Measurements from ENCODE around the gene MTFR1L. TPM values are rescaled to one million over a fixed set of nuclear protein-coding genes. Genes with fewer than 3 reads are reported as not detected.

The MTFR1L gene
- total RNA-seq, 2 donors from 2014 or later, result 154 to 303 TPM

GRCh38 chr1:25831569-25832196 lies 11.9 kb downstream of the MTFR1L start:
- H3K4me3 ChIP-seq, result no peak overlapping the region
- DNase-seq (ENCODE audit: low spot score), result no peak
- no peak for TF ChIP-seq CTCF (IDR thresholded peaks at IDR 0.05)
- H3K4me1 ChIP-seq, result peaks cover 0 to 17% of the 10 kb centered on the region in 2 donors
- H3K27ac ChIP-seq, result no peak overlapping the region
- peaks cover 76% of the 10 kb centered on the region for H3K36me3 ChIP-seq
- H3K27me3 ChIP-seq, result no peaks in the 10 kb centered on the region
- no peaks in the 10 kb centered on the region for H3K9me3 ChIP-seq

GRCh38 chr1:25832336-25833037 lies 12.7 kb downstream of the MTFR1L start:
- H3K36me3 ChIP-seq, result peaks cover 68% of the 10 kb centered on the region
- peaks cover 0 to 17% of the 10 kb centered on the region in 2 donors for H3K4me1 ChIP-seq
- TF ChIP-seq CTCF (IDR thresholded peaks at IDR 0.05), result no peak
- no peak for DNase-seq (ENCODE audit: low spot score)
- H3K4me3 ChIP-seq, result no peak overlapping the region
- no peaks in the 10 kb centered on the region for H3K9me3 ChIP-seq
- no peak overlapping the region for H3K27ac ChIP-seq
- H3K27me3 ChIP-seq, result no peaks in the 10 kb centered on the region

GRCh38 chr1:25833158-25833557 lies 13.4 kb downstream of the MTFR1L start:
- no peak for DNase-seq (ENCODE audit: low spot score)
- H3K4me3 ChIP-seq, result no peak overlapping the region
- H3K27ac ChIP-seq, result no peak overlapping the region
- peaks cover 0 to 17% of the 10 kb centered on the region in 2 donors for H3K4me1 ChIP-seq
- peaks cover 62% of the 10 kb centered on the region for H3K36me3 ChIP-seq
- H3K27me3 ChIP-seq, result no peaks in the 10 kb centered on the region
- TF ChIP-seq CTCF (IDR thresholded peaks at IDR 0.05), result no peak
- H3K9me3 ChIP-seq, result no peaks in the 10 kb centered on the region

- Histone ChIP-seq H3K4me3 (no peak overlapping the region), H3K27ac (no peak overlapping the region), H3K36me3 (peaks cover 44% of the 10 kb centered on the region), H3K4me1 (peaks cover 0 to 17% of the 10 kb centered on the region in 2 donors), H3K9me3 (no peaks in the 10 kb centered on the region), H3K27me3 (no peaks in the 10 kb centered on the region)
- no peak for DNase-seq (ENCODE audit: low spot score)
- no peak for TF ChIP-seq CTCF (IDR thresholded peaks at IDR 0.05)
Observed at GRCh38 chr1:25834894-25835293, 15.1 kb downstream of the MTFR1L start.

- no peak for TF ChIP-seq CTCF (IDR thresholded peaks at IDR 0.05)
- DNase-seq (ENCODE audit: low spot score), result no peak
- no peaks in the 10 kb centered on the region for H3K27me3 ChIP-seq
- H3K4me1 ChIP-seq, result peaks cover 0 to 17% of the 10 kb centered on the region in 2 donors
- no peak overlapping the region for H3K27ac ChIP-seq
- H3K36me3 ChIP-seq, result peaks cover 26% of the 10 kb centered on the region
- H3K4me3 ChIP-seq, result no peak overlapping the region
- no peaks in the 10 kb centered on the region for H3K9me3 ChIP-seq
Observed at GRCh38 chr1:25836695-25837094, 16.9 kb downstream of the MTFR1L start.

Measured in right atrium auricular region (tissue), 2 donors.